Trophoblast cell (in vitro differentiated cells and primary cell): ENCODE results near the gene SORD.
"Not testable (repeated sequence)": the region's sequence is repeated elsewhere in the genome, so short reads cannot be mapped to it uniquely, and the experiment has no call there.

Experiments used
- DNase-seq, 2 donors: peaks; one replicate each; pipeline ENCODE4 v3.0.0-alpha.2; 2016
- H2AFZ ChIP-seq: 2 replicates; pipeline ENCODE4 v1.6.1; 2013; ENCODE audit warnings: low read length, moderate library complexity, mild to moderate bottlenecking; ENCODE audit not compliant: insufficient read depth, poor library complexity
- H2AK5ac ChIP-seq: 2 replicates; pipeline ENCODE4 v1.6.1; 2013; ENCODE audit warnings: mild to moderate bottlenecking, low read length
- H2BK120ac ChIP-seq: 2 replicates; pipeline ENCODE4 v1.6.1; 2013; ENCODE audit warnings: low read length, mild to moderate bottlenecking, moderate library complexity; ENCODE audit not compliant: insufficient read depth, poor library complexity
- H2BK12ac ChIP-seq: 2 replicates; pipeline ENCODE4 v1.6.1; 2013; ENCODE audit warnings: mild to moderate bottlenecking, low read length, moderate library complexity
- H2BK5ac ChIP-seq: 2 replicates; pipeline ENCODE4 v1.6.1; 2013; ENCODE audit warnings: low read length, low read depth, moderate library complexity, mild to moderate bottlenecking; ENCODE audit not compliant: poor library complexity
- H3K14ac ChIP-seq: 2 replicates; pipeline ENCODE4 v1.6.1; 2013; ENCODE audit warnings: mild to moderate bottlenecking, low read length
- H3K18ac ChIP-seq: 2 replicates; pipeline ENCODE4 v1.6.1; 2013; ENCODE audit warnings: mild to moderate bottlenecking, low read length
- H3K23ac ChIP-seq: 2 replicates; pipeline ENCODE4 v1.6.1; 2013; ENCODE audit warnings: low read length
- H3K27ac ChIP-seq: 2 replicates; pipeline ENCODE4 v1.5.1; 2013; ENCODE audit warnings: low read depth, mild to moderate bottlenecking, inconsistent platforms, low read length, moderate library complexity
- H3K27me3 ChIP-seq: 2 replicates; pipeline ENCODE4 v1.6.1; 2013; ENCODE audit warnings: inconsistent platforms, mild to moderate bottlenecking, low read length, moderate library complexity; ENCODE audit not compliant: insufficient read depth
- H3K36me3 ChIP-seq, 2 experiments: 1 replicate in 1 of 2; 2 replicates in 1 of 2; pipeline ENCODE4 v1.6.1; 2013; ENCODE audit warnings: low read length in 2 of 2, mild to moderate bottlenecking in 2 of 2, moderate library complexity in 1 of 2; ENCODE audit not compliant: insufficient read depth in 2 of 2, control insufficient read depth in 1 of 2
- H3K4ac ChIP-seq: 2 replicates; pipeline ENCODE4 v1.6.1; 2013; ENCODE audit warnings: low read depth, mild to moderate bottlenecking, low read length, moderate library complexity
- H3K4me1 ChIP-seq, 2 experiments: 1 replicate in 1 of 2; 2 replicates in 1 of 2; pipeline ENCODE4 v1.6.1; 2013; ENCODE audit warnings: low read length in 2 of 2, mild to moderate bottlenecking in 2 of 2, moderate library complexity in 1 of 2; ENCODE audit not compliant: insufficient read depth in 2 of 2, control insufficient read depth in 1 of 2
- H3K4me2 ChIP-seq: 2 replicates; pipeline ENCODE4 v1.6.1; 2013; ENCODE audit warnings: inconsistent platforms, mild to moderate bottlenecking, low read length, moderate library complexity
- H3K4me3 ChIP-seq: 2 replicates; pipeline ENCODE4 v1.5.1; 2013; ENCODE audit warnings: mild to moderate bottlenecking, low read depth, low read length, inconsistent platforms
- H3K79me1 ChIP-seq: one replicate; pipeline ENCODE4 v1.6.1; 2013; ENCODE audit warnings: low read length
- H3K79me2 ChIP-seq: 2 replicates; pipeline ENCODE4 v1.6.1; 2013; ENCODE audit warnings: low read length, mild to moderate bottlenecking; ENCODE audit not compliant: control insufficient read depth, insufficient read depth, poor library complexity
- H3K9ac ChIP-seq: 2 replicates; pipeline ENCODE4 v1.6.1; 2013; ENCODE audit warnings: mild to moderate bottlenecking, low read length
- H3K9me3 ChIP-seq: 2 replicates; pipeline ENCODE4 v1.6.1; 2013; ENCODE audit warnings: low read depth, mild to moderate bottlenecking, control low read depth, inconsistent platforms, low read length; ENCODE audit not compliant: insufficient read depth
- H4K12ac ChIP-seq: 2 replicates; pipeline ENCODE4 v1.6.1; 2013; ENCODE audit warnings: low read depth, mild to moderate bottlenecking, low read length, moderate library complexity
- H4K8ac ChIP-seq: 2 replicates; pipeline ENCODE4 v1.6.1; 2013; ENCODE audit warnings: low read depth, mild to moderate bottlenecking, low read length, moderate library complexity
- H4K91ac ChIP-seq: one replicate; pipeline ENCODE4 v1.6.1; 2013; ENCODE audit warnings: low read depth, mild to moderate bottlenecking, low read length, moderate library complexity
- WGBS: extraction: QIAGEN DNeasy Blood & Tissue Kit; methylation state at CpG from one replicate; pipeline ENCODE4 v1.1.7; 2013; ENCODE audit warnings: missing lambda C conversion rate; ENCODE audit not compliant: insufficient read length, insufficient coverage; ENCODE audit errors: extremely low coverage; 5-methylcytosine and 5-hydroxymethylcytosine counted together

The SORD gene

GRCh38 chr15:44984144-44984543 lies 38.9 kb upstream of the SORD start:
- H3K4me3 ChIP-seq, H3K27ac ChIP-seq, H4K91ac ChIP-seq, H2BK120ac ChIP-seq, H4K12ac ChIP-seq, H3K79me1 ChIP-seq, H3K9ac ChIP-seq, H3K4ac ChIP-seq, H3K79me2 ChIP-seq, H2AK5ac ChIP-seq, H3K36me3 ChIP-seq, H3K9me3 ChIP-seq, H2AFZ ChIP-seq, H4K8ac ChIP-seq, H2BK12ac ChIP-seq, H3K14ac ChIP-seq, H3K4me2 ChIP-seq, H3K23ac ChIP-seq, H3K27me3 ChIP-seq, DNase-seq, H3K4me1 ChIP-seq, H3K18ac ChIP-seq, H2BK5ac ChIP-seq: not testable (repeated sequence)
- WGBS: no CpG with 5 or more reads among the region's 1 CpG

- not testable (repeated sequence) for H3K14ac ChIP-seq, H4K8ac ChIP-seq, H4K91ac ChIP-seq, H2BK12ac ChIP-seq, H3K36me3 ChIP-seq, H3K23ac ChIP-seq, H3K79me2 ChIP-seq, H2AFZ ChIP-seq, H3K9ac ChIP-seq, H3K4me2 ChIP-seq, H3K4me1 ChIP-seq, H2BK120ac ChIP-seq, H3K9me3 ChIP-seq, DNase-seq, H2BK5ac ChIP-seq, H3K4me3 ChIP-seq, H3K27ac ChIP-seq, H3K27me3 ChIP-seq, H4K12ac ChIP-seq, H3K18ac ChIP-seq, H2AK5ac ChIP-seq, H3K4ac ChIP-seq, H3K79me1 ChIP-seq
- no CpG with 5 or more reads among the region's 4 CpGs for WGBS
Observed at GRCh38 chr15:44986346-44987055, 36.5 kb upstream of the SORD start.

GRCh38 chr15:44987711-44988110 lies 35.3 kb upstream of the SORD start:
- H3K79me2 ChIP-seq, H3K18ac ChIP-seq, H3K27ac ChIP-seq, H2AFZ ChIP-seq, H2BK12ac ChIP-seq, H3K4ac ChIP-seq, H2BK5ac ChIP-seq, H3K27me3 ChIP-seq, H4K91ac ChIP-seq, H3K23ac ChIP-seq, H3K9ac ChIP-seq, DNase-seq, H3K4me3 ChIP-seq, H4K12ac ChIP-seq, H3K4me1 ChIP-seq, H3K4me2 ChIP-seq, H3K14ac ChIP-seq, H3K9me3 ChIP-seq, H3K36me3 ChIP-seq, H2AK5ac ChIP-seq, H4K8ac ChIP-seq, H3K79me1 ChIP-seq, H2BK120ac ChIP-seq: not testable (repeated sequence)
- no CpG with 5 or more reads among the region's 1 CpG for WGBS

GRCh38 chr15:44988184-44988869 lies 34.7 kb upstream of the SORD start:
- H4K12ac ChIP-seq, H3K27ac ChIP-seq, H3K4me1 ChIP-seq, H3K4me3 ChIP-seq, H3K27me3 ChIP-seq, H2BK12ac ChIP-seq, H3K36me3 ChIP-seq, H3K4me2 ChIP-seq, H3K14ac ChIP-seq, H2AFZ ChIP-seq, H4K8ac ChIP-seq, H2AK5ac ChIP-seq, DNase-seq, H3K9ac ChIP-seq, H3K79me2 ChIP-seq, H2BK120ac ChIP-seq, H3K9me3 ChIP-seq, H2BK5ac ChIP-seq, H4K91ac ChIP-seq, H3K79me1 ChIP-seq, H3K23ac ChIP-seq, H3K18ac ChIP-seq, H3K4ac ChIP-seq: not testable (repeated sequence)
- WGBS: no CpG with 5 or more reads among the region's 3 CpGs
